Neural cell (in vitro differentiated cells): Measurements from ENCODE around the gene BAG5. TPM values are rescaled to one million over a fixed set of nuclear protein-coding genes. Genes with fewer than 3 reads are reported as not detected.

Experiments
- H2AFZ ChIP-seq: fragments of 200-600, 300-800 bp; sonication (generic), shearing (Covaris generic); 2 replicates; pipeline ENCODE4 v1.6.0; 2014; ENCODE audit warnings: low read depth, mild to moderate bottlenecking, antibody characterized with exemption, low read length, moderate library complexity
- H3F3A ChIP-seq: fragments of 200-600 bp; shearing (Covaris generic); 2 replicates; pipeline ENCODE4 v1.6.1; 2016; ENCODE audit warnings: mild to moderate bottlenecking, moderate library complexity, mixed read lengths, antibody characterized with exemption, low read length; ENCODE audit not compliant: insufficient read depth, poor library complexity, severe bottlenecking
- H3K27ac ChIP-seq: fragments of 200-600, 300-800 bp; sonication (generic), shearing (Covaris generic); 2 replicates; pipeline ENCODE4 v1.5.1; 2014; ENCODE audit warnings: mild to moderate bottlenecking, low read length, moderate library complexity
- H3K27me3 ChIP-seq: fragments of 300-800, 200-600 bp; sonication (generic), shearing (Covaris generic); 2 replicates; pipeline ENCODE4 v1.6.0; 2014; ENCODE audit warnings: mild to moderate bottlenecking, low read depth, low read length, moderate library complexity; ENCODE audit not compliant: insufficient read depth
- H3K36me3 ChIP-seq: fragments of 300-800, 200-600 bp; sonication (generic), shearing (Covaris generic); 2 replicates; pipeline ENCODE4 v1.5.1; 2014; ENCODE audit warnings: mild to moderate bottlenecking, antibody characterized with exemption, low read length, moderate library complexity; ENCODE audit not compliant: insufficient read depth
- H3K4me2 ChIP-seq: fragments of 300-800, 200-600 bp; sonication (generic), shearing (Covaris generic); 2 replicates; pipeline ENCODE4 v1.6.0; 2014; ENCODE audit warnings: mild to moderate bottlenecking, low read length
- H3K4me3 ChIP-seq: fragments of 300-800, 200-600 bp; sonication (generic), shearing (Covaris generic); 2 replicates; pipeline ENCODE4 v1.5.1; 2014; ENCODE audit warnings: mild to moderate bottlenecking, low read length, moderate library complexity
- H3K79me2 ChIP-seq: fragments of 200-600 bp; shearing (Covaris generic); replicated peaks from 2 replicates; pipeline ENCODE4 v1.6.0; 2014; ENCODE audit warnings: mild to moderate bottlenecking, low read length, moderate library complexity; ENCODE audit not compliant: insufficient read depth
- H3K9ac ChIP-seq: fragments of 300-800, 200-600 bp; sonication (generic), shearing (Covaris generic); 2 replicates; pipeline ENCODE4 v1.6.1; 2016; ENCODE audit warnings: mild to moderate bottlenecking, low read length, mixed read lengths
- H3K9me2 ChIP-seq: fragments of 200-600 bp; shearing (Covaris generic); 2 replicates; pipeline ENCODE4 v1.6.1; 2016; ENCODE audit warnings: mild to moderate bottlenecking, low read length, mixed read lengths; ENCODE audit not compliant: insufficient read depth
- H3K9me3 ChIP-seq: fragments of 200-600, 300-800 bp; sonication (generic), shearing (Covaris generic); 2 replicates; pipeline ENCODE4 v1.6.1; 2016; ENCODE audit warnings: mild to moderate bottlenecking, mixed run types, low read length, moderate library complexity, mixed read lengths
- H4K20me1 ChIP-seq: fragments of 200-600 bp; shearing (Covaris generic); 2 replicates; pipeline ENCODE4 v1.6.1; 2016; ENCODE audit warnings: mild to moderate bottlenecking, mixed run types; ENCODE audit not compliant: insufficient read depth
- CTCF ChIP-seq: fragments of 450-650 bp; IDR thresholded peaks from 2 replicates; pipeline ENCODE4 v1.5.1; 2014; ENCODE audit warnings: antibody characterized with exemption, mild to moderate bottlenecking, moderate library complexity; ENCODE audit not compliant: poor library complexity, severe bottlenecking
- EP300 ChIP-seq: fragments of 450-650 bp; conservative IDR thresholded peaks from 2 replicates; pipeline ENCODE4 v1.6.1; 2014; ENCODE audit warnings: antibody characterized with exemption, mild to moderate bottlenecking, moderate library complexity; ENCODE audit not compliant: poor library complexity, severe bottlenecking
- EZH2 ChIP-seq: fragments of 200-600, 300-800 bp; shearing (Covaris generic), sonication (generic); IDR thresholded peaks from 2 replicates; pipeline ENCODE4 v1.6.1; 2014; ENCODE audit warnings: antibody characterized with exemption, low read length, borderline replicate concordance, mild to moderate bottlenecking; ENCODE audit not compliant: insufficient read depth, poor library complexity, severe bottlenecking
- MXI1 ChIP-seq: fragments of 450-650 bp; conservative IDR thresholded peaks from 2 replicates; pipeline ENCODE4 v1.6.1; 2014; ENCODE audit warnings: antibody characterized with exemption, mild to moderate bottlenecking; ENCODE audit not compliant: poor library complexity, severe bottlenecking
- POLR2AphosphoS5 ChIP-seq: IDR thresholded peaks from 2 replicates; pipeline ENCODE4 v1.6.1; 2012
- RAD21 ChIP-seq: fragments of 450-650 bp; conservative IDR thresholded peaks from 2 replicates; pipeline ENCODE4 v1.6.1; 2014; ENCODE audit warnings: antibody characterized with exemption, mild to moderate bottlenecking, moderate library complexity
- REST ChIP-seq: IDR thresholded peaks from 2 replicates; pipeline ENCODE4 v1.6.1; 2012; ENCODE audit warnings: borderline replicate concordance
- SMC3 ChIP-seq: fragments of 450-650 bp; conservative IDR thresholded peaks from 2 replicates; pipeline ENCODE4 v1.6.1; 2014; ENCODE audit warnings: antibody characterized with exemption, mild to moderate bottlenecking, moderate library complexity; ENCODE audit not compliant: poor library complexity
- TAF1 ChIP-seq: IDR thresholded peaks from 2 replicates; pipeline ENCODE4 v1.6.1; 2012; ENCODE audit warnings: low read depth
- polyA plus RNA-seq: library from polyadenylated mRNA; depleted of rRNA; stranded (reverse); fragments of >200 nt; gene quantifications from 2 replicates; pipeline ENCODE4 v1.2.3, GENCODE V29; 2014

Gene BAG5
- polyA plus RNA-seq, 1 donor from 2014 or later, result 25.5 TPM

GRCh38 chr14:103528587-103529382, 33.7 kb downstream of the BAG5 start, which contains the start of gene TRMT61A:
Gene TRMT61A (plus strand): TSS chr14:103529196. CDS start chr14:103529979, 783 bp downstream.
- Histone ChIP-seq H3F3A (no peaks in the 10 kb centered on the region), H3K4me3 (peak within 1 kb of the TSS; percentile 92), H3K4me2 (peak within 1 kb of the TSS; percentile 91), H4K20me1 (no peaks in the 10 kb centered on the region), H3K9me3 (no peaks in the 10 kb centered on the region), H3K27me3 (no peaks in the 10 kb centered on the region), H3K79me2 (peaks cover 15% of the 10 kb centered on the region), H3K27ac (peak within 1 kb of the TSS; percentile 88), H3K9me2 (no peaks in the 10 kb centered on the region), H3K36me3 (no peaks in the 10 kb centered on the region), H2AFZ (no peak within 1 kb of the TSS), H3K9ac (peak within 1 kb of the TSS; percentile 81)
- TF ChIP-seq EP300 (peak; percentile 17), CTCF (no peak), POLR2AphosphoS5 (peak; percentile 78), RAD21 (no peak), EZH2 (no peak), MXI1 (peak; percentile 99), TAF1 (no peak), REST (peak; percentile 59), SMC3 (peak; percentile 16)

GRCh38 chr14:103528146-103528586, 34.3 kb downstream of the BAG5 start:
- TF ChIP-seq RAD21 (no peak), MXI1 (no peak), SMC3 (no peak), POLR2AphosphoS5 (no peak), CTCF (no peak), REST (no peak), EZH2 (no peak), TAF1 (no peak), EP300 (no peak)
- peak overlapping the region; percentile 88 for H3K27ac ChIP-seq
- peak overlapping the region; percentile 89 for H3K4me2 ChIP-seq
- H3K9me2 ChIP-seq, result no peaks in the 10 kb centered on the region
- no peaks in the 10 kb centered on the region for H3F3A ChIP-seq
- H3K79me2 ChIP-seq, result peaks cover 15% of the 10 kb centered on the region
- H3K36me3 ChIP-seq, result no peaks in the 10 kb centered on the region
- H4K20me1 ChIP-seq, result no peaks in the 10 kb centered on the region
- H3K9me3 ChIP-seq, result no peaks in the 10 kb centered on the region
- no peak overlapping the region for H2AFZ ChIP-seq
- peak overlapping the region; percentile 92 for H3K4me3 ChIP-seq
- H3K9ac ChIP-seq, result peak overlapping the region; percentile 81
- no peaks in the 10 kb centered on the region for H3K27me3 ChIP-seq
